A549 (cell line): ENCODE results near the gene C4BPB. TPM values are rescaled to one million over a fixed set of nuclear protein-coding genes. Genes with fewer than 3 reads are reported as not detected.

Experiments
- ATAC-seq, 2 experiments: fragments of 200-7000 bp in 1 of 2; fragments of >200 bp in 1 of 2; cut with Nextera tagmentation in 1 of 2; cut with Tn5 transposase in 1 of 2; 3 replicates each; pipeline versions ENCODE4 v1.8.0 to v1.9.1; 2018 to 2020; ENCODE audit warnings: mild to moderate bottlenecking in 1 of 2, moderate library complexity in 1 of 2
- CTCF ChIA-PET: fragments of 300-600 bp; sonication (Branson Sonifier 250); formaldehyde crosslinking; extraction: SDS; loops from one replicate; lab custom pipeline; 2021; ENCODE audit warnings: antibody characterized with exemption, inconsistent platforms; lab: Yijun Ruan, JAX
- POLR2A ChIA-PET: fragments of 350-600 bp; formaldehyde crosslinking; extraction: SDS; loops from one replicate; lab custom pipeline; 2021; ENCODE audit warnings: antibody characterized with exemption, inconsistent platforms; lab: Yijun Ruan, JAX
- DNase-seq, 2 experiments: peaks; one replicate each; pipeline versions ENCODE4 v3.0.0 to v3.0.0-alpha.2; 2011 to 2016; ENCODE audit warnings: low read depth in 1 of 2, low spot score in 1 of 2
- FAIRE-seq: peaks from 2 replicates; lab custom pipeline; 2011; peaks lifted over from hg19 to GRCh38; lab: Jason Lieb, UNC
- H3K27ac ChIP-seq, 2 experiments: fragments of >200 bp; sonication (Bioruptor Twin); formaldehyde crosslinking; 3 replicates each; pipeline ENCODE4 v1.5.1; 2016 to 2017
- H3K4me1 ChIP-seq: fragments of >200 bp; sonication (Bioruptor Twin); formaldehyde crosslinking; 3 replicates; pipeline ENCODE4 v1.6.1; 2016
- H3K4me2 ChIP-seq: fragments of >200 bp; sonication (Bioruptor Twin); formaldehyde crosslinking; 3 replicates; pipeline ENCODE4 v1.6.1; 2016
- H3K4me3 ChIP-seq: fragments of >200 bp; sonication (Bioruptor Twin); formaldehyde crosslinking; 3 replicates; pipeline ENCODE4 v1.5.1; 2016
- H3K9me3 ChIP-seq: fragments of >200 bp; sonication (Bioruptor Twin); formaldehyde crosslinking; 3 replicates; pipeline ENCODE4 v1.6.1; 2016
- BHLHE40 ChIP-seq: IDR thresholded peaks from 2 replicates; pipeline ENCODE4 v1.6.1; 2012; ENCODE audit warnings: low read depth, low read length, inconsistent platforms
- CBX2 ChIP-seq: fragments of 200-600 bp; sonication (generic); IDR thresholded peaks from 2 replicates; pipeline ENCODE4 v1.6.1; 2016; ENCODE audit warnings: low read depth, mild to moderate bottlenecking, borderline replicate concordance
- CBX8 ChIP-seq: fragments of 200-600 bp; sonication (generic); IDR thresholded peaks from 2 replicates; pipeline ENCODE4 v1.6.1; 2016
- EHF ChIP-seq: fragments of 250-450 bp; sonication (Bioruptor Pico); IDR thresholded peaks from 2 replicates; pipeline ENCODE4 v1.5.0; 2020; ENCODE audit warnings: mild to moderate bottlenecking
- EP300 ChIP-seq, 2 experiments: fragments of >200 bp; sonication (Bioruptor Twin); formaldehyde crosslinking; IDR thresholded peaks; 2 replicates in 1 of 2; 3 replicates in 1 of 2; pipeline ENCODE4 v1.6.1; 2016 to 2017
- FOXS1 ChIP-seq: fragments of 250-450 bp; sonication (Bioruptor Pico); IDR thresholded peaks from 2 replicates; pipeline ENCODE4 v1.5.0; 2020; ENCODE audit warnings: mild to moderate bottlenecking, moderate library complexity
- HDAC2 ChIP-seq: fragments of 200-600 bp; sonication (generic); IDR thresholded peaks from 2 replicates; pipeline ENCODE4 v1.6.1; 2016
- HES2 ChIP-seq: fragments of >200 bp; sonication (Bioruptor Twin); formaldehyde crosslinking; IDR thresholded peaks from 2 replicates; pipeline ENCODE4 v1.6.1; 2016
- HMGXB4 ChIP-seq: fragments of 250-450 bp; sonication (Bioruptor Pico); IDR thresholded peaks from 2 replicates; pipeline ENCODE4 v1.5.0; 2021; ENCODE audit warnings: mild to moderate bottlenecking, moderate library complexity, borderline replicate concordance
- HOXB13 ChIP-seq: fragments of 250-450 bp; sonication (Bioruptor Pico); IDR thresholded peaks from 2 replicates; pipeline ENCODE4 v1.5.0; 2020; ENCODE audit warnings: low read depth, mild to moderate bottlenecking, moderate library complexity
- JUN ChIP-seq, 2 experiments: fragments of >200 bp; sonication (Bioruptor Twin); formaldehyde crosslinking; IDR thresholded peaks; 2 replicates in 1 of 2; 3 replicates in 1 of 2; pipeline ENCODE4 v1.6.1; 2016 to 2017
- JUNB ChIP-seq: fragments of >200 bp; sonication (Bioruptor Twin); formaldehyde crosslinking; IDR thresholded peaks from 2 replicates; pipeline ENCODE4 v1.6.1; 2016
- KDM5A ChIP-seq: fragments of 200-600 bp; sonication (generic); IDR thresholded peaks from 2 replicates; pipeline ENCODE4 v1.6.1; 2016; ENCODE audit warnings: antibody characterized with exemption, mild to moderate bottlenecking
- MAFK ChIP-seq: fragments of 450-650 bp; IDR thresholded peaks from 2 replicates; pipeline ENCODE4 v1.6.1; 2014; ENCODE audit not compliant: partially characterized antibody
- MAZ ChIP-seq: fragments of 150-350 bp; IDR thresholded peaks from 2 replicates; pipeline ENCODE4 v1.6.1; 2014; ENCODE audit warnings: antibody characterized with exemption, low read depth, low read length, borderline replicate concordance
- NFE2L2 ChIP-seq: fragments of 150-350 bp; conservative IDR thresholded peaks from 2 replicates; pipeline ENCODE4 v1.6.1; 2014; ENCODE audit warnings: low read length
- NR3C1 ChIP-seq: fragments of >200 bp; sonication (Bioruptor Twin); formaldehyde crosslinking; IDR thresholded peaks from 3 replicates; pipeline ENCODE4 v1.6.1; 2017
- PBX3 ChIP-seq: IDR thresholded peaks from 2 replicates; pipeline ENCODE4 v1.6.1; 2012
- POLR2A ChIP-seq: IDR thresholded peaks from 2 replicates; pipeline ENCODE4 v1.6.1; 2012; ENCODE audit warnings: mild to moderate bottlenecking, low read length
- POLR2AphosphoS2 ChIP-seq: conservative IDR thresholded peaks from 2 replicates; pipeline ENCODE4 v1.6.1; 2012; ENCODE audit warnings: low read length, improper control_type of control experiment, inconsistent platforms
- RCOR1 ChIP-seq: fragments of 150-350 bp; IDR thresholded peaks from 2 replicates; pipeline ENCODE4 v1.6.1; 2014; ENCODE audit warnings: antibody characterized with exemption, low read length, low read depth
- RNF2 ChIP-seq: fragments of 200-600 bp; sonication (generic); IDR thresholded peaks from 2 replicates; pipeline ENCODE4 v1.6.1; 2016; ENCODE audit warnings: low read depth, mild to moderate bottlenecking, antibody characterized with exemption, moderate library complexity, borderline replicate concordance
- SMC3 ChIP-seq: fragments of >200 bp; sonication (Bioruptor Twin); formaldehyde crosslinking; IDR thresholded peaks from 3 replicates; pipeline ENCODE4 v1.6.1; 2018; ENCODE audit warnings: inconsistent platforms
- SREBF2 ChIP-seq: fragments of 450-650 bp; IDR thresholded peaks from 2 replicates; pipeline ENCODE4 v1.6.1; 2014; ENCODE audit warnings: mild to moderate bottlenecking, moderate library complexity
- TFCP2L1 ChIP-seq: fragments of 250-450 bp; sonication (Bioruptor Pico); IDR thresholded peaks from 2 replicates; pipeline ENCODE4 v1.5.0; 2021; ENCODE audit warnings: mild to moderate bottlenecking
- TP53 ChIP-seq: fragments of 250-450 bp; sonication (Bioruptor Pico); IDR thresholded peaks from 2 replicates; pipeline ENCODE4 v1.5.0; 2021; ENCODE audit warnings: mild to moderate bottlenecking, moderate library complexity
- ZC3H11A ChIP-seq: fragments of 450-650 bp; IDR thresholded peaks from 2 replicates; pipeline ENCODE4 v1.6.1; 2014; ENCODE audit warnings: antibody characterized with exemption, mild to moderate bottlenecking
- WGBS: methylation state at CpG from one replicate; pipeline ENCODE4 v1.1.6; 2017; ENCODE audit errors: missing lambda C conversion rate; 5-methylcytosine and 5-hydroxymethylcytosine counted together
- polyA plus RNA-seq, 4 experiments: library from polyadenylated mRNA; depleted of rRNA in 3 of 4; stranded (reverse); fragments of >200 nt; fragmentation: RNase III in 1 of 4; extraction: RNeasy Plus Mini Kit Qiagen cat#74134 plus additional on column Dnase treatment in 1 of 4; gene quantifications; 2 replicates in 3 of 4; 3 replicates in 1 of 4; pipeline ENCODE4 v1.2.3, GENCODE V29; 2011 to 2017
- TF ChIP-seq, protein P1 (sequence below): fragments of 150-350 bp; IDR thresholded peaks from 2 replicates; pipeline ENCODE4 v1.6.1; 2014; ENCODE audit warnings: low read depth, mild to moderate bottlenecking, low read length
- TF ChIP-seq, protein P2 (sequence below): IDR thresholded peaks from 2 replicates; pipeline ENCODE4 v1.6.1; 2012
- TF ChIP-seq, protein P3 (sequence below): IDR thresholded peaks from 2 replicates; pipeline ENCODE4 v1.6.1; 2012; ENCODE audit warnings: low read depth, borderline replicate concordance
- TF ChIP-seq, protein P4 (sequence below): fragments of 250-450 bp; sonication (Bioruptor Pico); IDR thresholded peaks from 2 replicates; pipeline ENCODE4 v1.5.0; 2020; ENCODE audit warnings: low read depth, mild to moderate bottlenecking, moderate library complexity

Gene C4BPB
- polyA plus RNA-seq, 2 of the 4 experiments (the other 2 are of a cell fraction), result 0.74 to 5.1 TPM

GRCh38 chr1:207081806-207082205 lies 6.9 kb upstream of the C4BPB start:
- DNase-seq (no peak), ATAC-seq (no peak), FAIRE-seq (no peak)
- Histone ChIP-seq H3K9me3 (no peaks in the 10 kb centered on the region), H3K4me1 (peaks cover 28% of the 10 kb centered on the region), H3K4me2 (no peak overlapping the region; the same call in 2 of the 3 replicates), H3K27ac (no peak overlapping the region), H3K4me3 (no peak overlapping the region)
- TF ChIP-seq JUNB (no peak), CBX8 (no peak), NFE2L2 (no peak), MAFK (peak; percentile 89), HES2 (no peak), JUN (IDR thresholded peaks at IDR 0.05) (no peak), POLR2AphosphoS2 (no peak)
- CTCF ChIA-PET, result interaction anchor here (3.9 to 8.4 kb wide), 3 partner anchors 33 to 417 kb away, joined by 17 to 94 read pairs (median 44); no protein-coding TSS in a partner anchor
- WGBS, result 53% methylated on average over 2 of the region's 2 CpGs
- POLR2A ChIA-PET, result interaction anchor here (1.5 kb wide), 1 partner anchor 240 kb away, joined by 4 read pairs; the partner anchor contains the start of gene CD55

- H3K27ac ChIP-seq, result 0 out of 6 replicates have a peak overlapping the region, but pooled peaks of 1 of the 2 experiments have one; percentile 3
- POLR2A ChIA-PET, result interaction anchor here (1.5 to 2.2 kb wide), 2 partner anchors 31 to 237 kb away, joined by 4 to 8 read pairs; partner anchors contain the start of genes CD55 and PFKFB2
- no peak for FAIRE-seq
Measured at GRCh38 chr1:207084232-207084631, 4.4 kb upstream of the C4BPB start.

DNA sequence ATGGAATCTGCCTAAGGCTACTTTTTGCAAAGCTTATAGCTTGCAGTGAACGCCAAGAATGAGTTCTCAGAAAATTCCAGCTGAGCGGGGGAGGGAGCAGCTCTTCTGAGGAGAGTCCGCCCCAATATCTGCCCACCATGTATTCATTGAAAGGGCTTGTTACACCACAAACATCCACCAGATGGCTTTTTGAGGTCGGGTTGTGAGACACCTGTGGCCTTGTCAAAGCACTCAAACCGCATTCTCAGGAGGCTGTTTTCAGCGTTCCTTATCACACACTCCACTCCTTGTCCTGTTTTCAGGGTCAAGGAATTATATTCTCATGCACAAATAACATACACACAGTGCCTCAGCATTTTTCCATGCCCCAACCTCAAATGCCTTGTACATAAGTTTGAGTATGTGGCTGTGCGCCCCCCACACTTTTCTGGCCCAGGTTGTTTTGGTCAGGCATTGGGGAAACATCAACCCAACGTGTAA lies 3.9 kb upstream of the C4BPB start:
- POLR2A ChIA-PET, result interaction anchor here (1.5 to 2.2 kb wide), 2 partner anchors 32 to 237 kb away, joined by 4 to 8 read pairs; partner anchors contain the start of genes CD55 and PFKFB2
- no peak for TF ChIP-seq KDM5A
- TF ChIP-seq CBX8, result no peak
- no peak for TF ChIP-seq NR3C1
- TF ChIP-seq SREBF2, result no peak
- TF ChIP-seq, protein P1, sequence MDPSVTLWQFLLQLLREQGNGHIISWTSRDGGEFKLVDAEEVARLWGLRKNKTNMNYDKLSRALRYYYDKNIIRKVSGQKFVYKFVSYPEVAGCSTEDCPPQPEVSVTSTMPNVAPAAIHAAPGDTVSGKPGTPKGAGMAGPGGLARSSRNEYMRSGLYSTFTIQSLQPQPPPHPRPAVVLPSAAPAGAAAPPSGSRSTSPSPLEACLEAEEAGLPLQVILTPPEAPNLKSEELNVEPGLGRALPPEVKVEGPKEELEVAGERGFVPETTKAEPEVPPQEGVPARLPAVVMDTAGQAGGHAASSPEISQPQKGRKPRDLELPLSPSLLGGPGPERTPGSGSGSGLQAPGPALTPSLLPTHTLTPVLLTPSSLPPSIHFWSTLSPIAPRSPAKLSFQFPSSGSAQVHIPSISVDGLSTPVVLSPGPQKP, result no peak
- no peak for TF ChIP-seq MAZ
- TF ChIP-seq CBX2, result no peak
- TF ChIP-seq POLR2A, result no peak
- no peak for TF ChIP-seq RCOR1
- no peak for TF ChIP-seq FOXS1 (CRISPR knock-in tag)
- no peak for TF ChIP-seq HDAC2
- TF ChIP-seq, protein P2, sequence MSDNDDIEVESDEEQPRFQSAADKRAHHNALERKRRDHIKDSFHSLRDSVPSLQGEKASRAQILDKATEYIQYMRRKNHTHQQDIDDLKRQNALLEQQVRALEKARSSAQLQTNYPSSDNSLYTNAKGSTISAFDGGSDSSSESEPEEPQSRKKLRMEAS, result peak; percentile 26; the same call in 1 of the 2 replicates
- TF ChIP-seq PBX3, result no peak
- TF ChIP-seq, protein P3, sequence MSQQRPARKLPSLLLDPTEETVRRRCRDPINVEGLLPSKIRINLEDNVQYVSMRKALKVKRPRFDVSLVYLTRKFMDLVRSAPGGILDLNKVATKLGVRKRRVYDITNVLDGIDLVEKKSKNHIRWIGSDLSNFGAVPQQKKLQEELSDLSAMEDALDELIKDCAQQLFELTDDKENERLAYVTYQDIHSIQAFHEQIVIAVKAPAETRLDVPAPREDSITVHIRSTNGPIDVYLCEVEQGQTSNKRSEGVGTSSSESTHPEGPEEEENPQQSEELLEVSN, result no peak
- TF ChIP-seq HMGXB4 (CRISPR knock-in tag), result no peak
- TF ChIP-seq SMC3, result peak; percentile 93
- no peak for TF ChIP-seq ZC3H11A
- TF ChIP-seq BHLHE40, result no peak
- no peak for TF ChIP-seq EP300 (IDR thresholded peaks at IDR 0.05)
- TF ChIP-seq HOXB13 (CRISPR knock-in tag), result no peak
- TF ChIP-seq, protein P4, sequence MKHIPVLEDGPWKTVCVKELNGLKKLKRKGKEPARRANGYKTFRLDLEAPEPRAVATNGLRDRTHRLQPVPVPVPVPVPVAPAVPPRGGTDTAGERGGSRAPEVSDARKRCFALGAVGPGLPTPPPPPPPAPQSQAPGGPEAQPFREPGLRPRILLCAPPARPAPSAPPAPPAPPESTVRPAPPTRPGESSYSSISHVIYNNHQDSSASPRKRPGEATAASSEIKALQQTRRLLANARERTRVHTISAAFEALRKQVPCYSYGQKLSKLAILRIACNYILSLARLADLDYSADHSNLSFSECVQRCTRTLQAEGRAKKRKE (CRISPR knock-in tag), result no peak

More at GRCh38 chr1:207084232-207084631, 4.4 kb upstream of the C4BPB start:
- DNase-seq (no peak), ATAC-seq (peak in 1 of 2 experiments; percentile 31; a peak in 3 of 6 replicates)
- Histone ChIP-seq H3K4me1 (peaks cover 41% of the 10 kb centered on the region), H3K4me2 (peak overlapping the region; percentile 14; the same call in 1 of the 3 replicates), H3K9me3 (no peaks in the 10 kb centered on the region), H3K4me3 (no peak overlapping the region)
- WGBS, result 34% methylated on average over 2 of the region's 2 CpGs
- TF ChIP-seq CBX2 (no peak), RNF2 (no peak), POLR2A (no peak), TP53 (CRISPR knock-in tag) (no peak), TFCP2L1 (CRISPR knock-in tag) (no peak), EHF (CRISPR knock-in tag) (no peak)
- CTCF ChIA-PET, result interaction anchor here (0.6 to 8.4 kb wide), 34 partner anchors 9 to 436 kb away, joined by 3 to 94 read pairs (median 4); partner anchors contain the start of genes C4BPA and PFKFB2

More for the DNA sequence above, 3.9 kb upstream of the C4BPB start:
- DNase-seq, result peak; percentile 71 to 75
- WGBS, result 20% methylated on average over 8 of the region's 8 CpGs
- H3K4me1 ChIP-seq, result peaks cover 43% of the 10 kb centered on the region
- FAIRE-seq, result peak; percentile 59
- no peaks in the 10 kb centered on the region for H3K9me3 ChIP-seq
- peak; percentile 84 to 93 for ATAC-seq
- no peak overlapping the region for H3K27ac ChIP-seq
- H3K4me2 ChIP-seq, result peak overlapping the region; percentile 14; the same call in 1 of the 3 replicates
- CTCF ChIA-PET, result interaction anchor here (0.6 to 8.4 kb wide), 35 partner anchors 9 to 436 kb away, joined by 3 to 94 read pairs (median 4); partner anchors contain the start of genes C4BPA and PFKFB2
- no peak overlapping the region for H3K4me3 ChIP-seq
